T-helper 1 cell (primary cell): ENCODE data around the gene MCC.

ENCODE experiments used
- DNase-seq, 5 donors: peaks; one replicate each; pipeline ENCODE4 v3.0.0-alpha.2; 2012 to 2020

The MCC gene

DNA sequence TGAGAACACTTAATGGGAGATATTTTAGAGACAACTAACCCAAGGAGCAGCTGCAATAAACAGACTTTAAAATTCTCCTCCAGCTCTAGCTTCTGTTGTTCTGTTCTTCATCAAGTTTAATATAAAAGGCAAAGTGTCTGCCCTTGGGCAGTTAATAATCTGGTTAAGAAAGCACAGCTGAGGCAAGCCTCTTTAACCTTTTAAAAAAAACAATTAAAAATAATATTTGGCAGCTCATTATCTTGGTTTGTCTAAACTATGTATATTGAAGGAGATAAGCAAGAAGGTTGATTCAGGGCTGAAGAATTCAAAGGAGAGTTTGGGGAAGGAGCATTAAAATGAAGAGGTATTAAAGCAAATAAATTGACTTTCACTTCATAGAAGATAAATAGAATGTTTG is 128.8 kb downstream of the MCC start:
- no peak for DNase-seq

DNA sequence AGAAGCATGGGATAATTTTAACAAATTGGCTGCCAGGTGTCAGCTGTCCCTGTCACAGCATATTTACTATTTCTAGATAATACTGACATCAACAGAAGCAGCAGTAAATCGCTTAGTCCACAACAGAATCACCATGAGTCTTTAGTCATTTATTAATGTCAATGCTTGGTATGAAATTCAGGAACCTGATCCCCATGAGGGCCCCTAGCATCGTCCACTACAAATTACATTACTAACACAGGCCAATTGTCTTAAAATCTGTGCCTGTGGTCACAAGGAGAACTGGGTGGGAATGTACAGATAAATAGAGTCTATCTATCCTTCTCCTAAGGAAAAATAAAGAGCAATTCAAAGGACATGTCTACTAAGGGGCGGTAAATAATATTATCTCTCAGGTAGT is 129.6 kb downstream of the MCC start:
- no peak for DNase-seq

DNA sequence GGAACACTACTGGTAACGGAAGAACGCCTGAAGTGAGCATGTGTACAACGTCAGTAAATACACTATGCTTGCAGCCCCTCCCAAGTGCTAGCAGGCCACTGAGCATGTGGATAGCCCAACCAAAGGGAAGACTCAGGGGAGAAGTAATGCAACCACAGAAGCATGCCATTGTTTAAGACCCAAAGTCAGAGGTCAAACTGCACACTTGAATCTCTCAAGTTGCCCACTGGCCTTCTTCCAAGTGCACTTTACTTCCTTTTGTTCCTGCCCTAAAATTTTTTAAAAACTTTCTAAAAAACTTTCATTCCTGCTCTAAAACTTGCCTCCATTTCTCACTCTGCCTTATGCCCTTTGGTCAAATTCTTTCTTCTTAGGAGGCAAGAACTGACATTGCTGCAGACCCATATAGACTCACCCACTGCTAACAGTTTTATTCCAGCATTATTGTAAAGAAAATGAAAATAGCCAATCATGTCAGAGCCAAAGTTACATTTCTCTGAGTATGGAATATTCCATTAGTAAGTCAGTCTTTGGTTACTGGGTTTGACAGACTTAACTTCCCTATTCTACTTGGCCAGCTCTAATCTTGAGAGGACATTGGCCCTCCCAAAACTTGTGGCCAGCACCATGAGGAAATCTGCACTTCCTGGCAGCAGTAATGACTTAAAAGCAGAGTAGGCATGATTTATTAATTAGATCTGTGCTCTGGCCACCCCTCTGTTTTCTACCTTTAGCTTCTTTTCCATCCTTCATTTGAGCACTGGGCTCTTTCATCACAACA is 130.4 kb downstream of the MCC start:
- no peak for DNase-seq

DNA sequence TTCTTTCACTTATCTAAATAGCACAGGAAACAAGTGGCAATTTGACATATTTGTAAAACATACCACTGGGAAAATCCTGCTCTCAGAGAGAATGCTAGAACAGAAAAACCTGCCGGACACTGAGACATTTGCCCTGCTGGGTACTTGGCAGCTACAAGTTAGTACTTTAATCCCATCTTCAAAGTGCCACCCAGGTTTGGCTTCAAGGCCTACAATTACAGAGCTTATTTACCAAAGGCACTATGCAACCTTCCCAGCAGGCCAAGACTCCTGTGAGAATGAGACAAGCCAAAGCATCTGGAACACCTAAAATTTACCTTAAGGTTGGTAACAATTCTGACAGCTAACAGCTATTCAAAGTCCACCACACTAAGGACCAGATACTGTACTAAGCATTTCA is 131.8 kb downstream of the MCC start:
- no peak for DNase-seq

DNA sequence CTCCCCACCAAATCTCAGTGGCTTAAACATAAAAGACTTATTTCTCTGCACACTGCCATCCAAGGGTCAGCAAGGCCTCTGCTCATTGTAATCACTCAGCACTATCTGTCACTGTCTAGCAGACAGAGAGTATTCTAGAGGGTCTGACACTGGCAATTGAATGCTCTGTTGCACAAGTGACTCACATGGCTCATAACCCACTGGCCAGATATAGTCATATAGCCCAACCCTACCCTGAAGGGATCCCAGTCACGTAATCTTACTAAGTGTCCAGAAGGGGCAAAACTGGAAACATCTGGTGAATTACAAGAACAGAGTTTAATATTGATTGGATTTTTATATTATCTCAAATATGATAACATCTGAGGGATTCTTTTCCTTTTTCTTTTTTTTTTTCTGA is 134.2 kb downstream of the MCC start:
- DNase-seq = no peak

DNA sequence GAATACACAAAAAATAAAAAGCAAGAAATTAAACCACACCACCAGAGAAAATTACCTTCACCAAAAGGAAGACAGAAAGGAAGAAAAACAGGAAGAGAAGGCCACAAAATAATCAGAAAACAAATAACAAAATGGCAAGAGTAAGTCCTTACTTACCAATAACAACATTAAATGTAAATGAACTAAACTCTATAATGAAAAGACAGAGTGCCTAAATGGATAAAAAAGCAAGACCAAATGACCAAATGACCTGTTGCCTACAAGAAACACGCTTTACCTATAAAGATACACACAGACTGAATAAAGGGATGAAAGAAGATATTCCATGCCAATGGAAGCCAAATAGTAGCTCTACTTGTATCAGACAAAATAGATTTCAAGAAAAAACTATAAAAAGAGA is 140.7 kb downstream of the MCC start:
- DNase-seq = no peak

DNA sequence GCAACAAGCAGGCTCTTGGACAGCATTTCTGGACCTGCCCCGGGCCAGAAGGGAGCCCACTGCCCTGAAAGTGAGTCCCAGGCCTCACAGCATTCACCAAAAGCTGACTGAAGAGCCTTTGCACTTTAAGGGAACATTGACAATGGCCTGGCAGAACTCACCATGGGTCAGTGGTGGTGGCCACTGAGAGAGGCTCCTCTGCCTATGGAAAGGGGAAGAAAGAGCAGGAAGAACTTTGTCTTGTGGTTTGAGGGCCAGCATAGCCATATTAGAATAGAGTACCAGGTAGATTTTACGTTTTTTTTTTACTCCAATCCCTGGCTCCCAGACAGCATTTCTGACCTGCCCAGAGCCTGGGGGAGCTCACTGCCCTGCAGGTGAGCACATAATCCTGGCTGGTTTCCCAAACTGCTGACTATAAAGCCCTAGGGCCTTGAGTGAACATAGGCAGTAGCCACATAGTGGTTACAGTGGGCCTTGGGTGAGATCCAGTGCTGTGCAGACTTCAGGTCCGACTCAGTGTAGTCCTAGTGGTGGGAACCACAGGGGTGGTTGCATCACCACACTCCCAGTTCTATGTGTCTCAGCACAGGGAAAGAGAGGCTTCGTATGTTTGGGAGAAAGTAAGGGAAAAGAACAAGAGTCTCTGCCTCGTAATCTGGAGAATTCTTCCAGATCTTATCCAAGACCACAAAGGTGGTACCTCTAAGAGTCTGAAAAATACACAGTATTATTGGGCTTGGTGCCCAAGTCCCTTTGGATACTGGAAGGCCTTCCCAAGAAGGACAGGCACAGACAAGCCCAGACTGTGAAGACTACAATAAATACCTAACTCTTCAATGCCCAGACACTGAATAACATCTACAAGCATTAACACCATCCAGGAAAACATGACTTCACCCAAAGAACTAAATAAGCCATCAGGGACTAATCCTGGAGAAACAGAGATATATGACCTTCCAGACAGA is 143.0 kb downstream of the MCC start:
- DNase-seq = no peak

DNA sequence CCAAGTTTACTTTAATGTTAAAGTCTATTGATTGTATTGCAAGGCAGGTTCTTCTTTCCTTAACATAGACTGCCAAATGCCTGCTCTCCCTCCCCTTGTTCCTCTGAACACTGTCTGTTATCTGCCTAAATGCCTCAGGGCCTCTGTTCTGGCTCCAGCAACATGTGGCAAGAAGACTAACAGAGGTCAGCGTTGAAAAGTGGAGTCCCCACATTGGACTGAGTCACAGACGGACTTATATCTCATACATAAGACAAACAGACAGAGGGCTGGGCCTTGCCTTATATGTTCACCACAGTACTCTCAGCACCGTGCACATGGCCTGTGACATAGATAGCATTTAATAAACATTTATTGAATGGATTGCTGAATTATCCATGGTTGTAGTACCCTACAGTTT is 144.9 kb downstream of the MCC start:
- DNase-seq = no peak

DNA sequence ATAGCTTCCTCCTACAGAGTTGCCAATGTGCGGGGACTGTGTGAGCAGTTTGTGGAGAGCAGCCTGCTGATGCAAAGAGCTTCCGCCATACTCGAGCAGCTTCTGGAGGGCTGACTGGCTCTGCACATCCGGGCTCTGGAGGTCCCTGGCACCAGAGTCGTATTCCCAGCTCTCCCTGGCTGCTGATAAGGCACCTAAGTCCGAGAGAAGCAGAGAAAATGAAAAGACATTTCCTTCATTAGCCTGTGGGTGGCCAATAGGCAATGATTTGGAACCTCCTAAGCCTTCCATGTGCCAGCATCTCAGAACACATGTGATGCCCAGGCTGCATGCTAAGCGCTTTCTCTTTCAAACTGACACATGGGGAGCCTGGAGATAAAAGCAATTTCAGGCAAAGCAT is 147.7 kb downstream of the MCC start:
- DNase-seq = no peak

DNA sequence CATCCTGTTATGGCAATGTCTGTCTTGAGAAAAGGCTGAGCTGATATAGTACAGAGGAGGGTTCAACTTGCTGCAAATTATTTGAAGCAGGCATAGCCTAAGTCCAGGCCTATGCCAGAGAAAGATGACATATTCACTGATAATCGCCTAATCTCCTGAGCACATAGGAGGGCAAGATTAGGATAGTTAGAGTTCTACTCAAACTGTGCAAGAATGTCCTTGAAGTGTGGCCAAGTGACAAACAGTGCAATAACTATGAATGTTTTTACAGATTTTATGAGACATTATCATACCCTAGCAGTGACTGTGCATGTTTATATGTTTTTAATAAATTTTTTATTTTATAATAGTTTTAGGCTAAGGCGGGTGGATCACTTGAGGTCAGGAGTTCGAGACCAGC is 149.6 kb downstream of the MCC start:
- DNase-seq = no peak

DNA sequence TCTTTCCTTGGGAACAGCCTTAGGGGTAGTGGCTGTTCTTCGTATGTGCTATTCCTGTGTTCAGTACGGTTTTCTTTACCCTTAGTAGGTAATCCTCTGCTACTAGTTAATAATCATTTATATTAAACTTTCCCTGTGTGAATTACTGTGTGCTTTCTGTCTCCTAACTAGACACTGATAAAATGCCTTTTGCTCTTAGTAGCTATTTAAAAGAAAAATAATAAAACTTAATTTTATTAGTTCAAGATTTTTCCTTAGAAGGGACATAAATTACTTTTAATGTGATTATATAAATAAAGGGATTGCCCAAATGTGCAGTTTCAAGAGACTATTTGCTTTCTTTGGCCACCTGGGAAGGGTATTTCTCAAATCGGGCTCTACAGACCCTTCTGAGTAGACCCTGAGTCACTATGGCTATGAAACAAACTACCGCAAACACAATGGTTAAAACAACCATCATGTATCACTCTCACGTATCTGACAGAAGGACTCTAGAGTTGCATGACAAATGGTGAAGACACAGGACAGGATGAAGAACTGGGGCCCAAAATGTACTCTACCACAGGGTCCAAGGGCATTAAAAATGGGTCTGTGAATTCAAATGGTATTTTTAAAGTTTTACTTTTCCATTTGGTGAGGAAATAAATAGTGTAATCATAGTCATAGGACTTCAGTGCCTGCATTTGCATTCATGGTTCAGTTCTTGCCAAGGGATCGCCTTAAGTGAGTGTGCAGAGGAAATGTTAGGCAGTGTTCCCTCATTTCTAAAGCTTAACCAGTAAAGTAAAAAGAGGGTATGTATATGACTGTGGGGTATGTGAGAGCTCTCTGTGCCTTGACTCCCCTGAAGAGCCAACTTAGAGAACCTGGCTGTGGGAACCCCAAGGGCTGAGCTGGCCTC is 150.5 kb downstream of the MCC start:
- no peak for DNase-seq

DNA sequence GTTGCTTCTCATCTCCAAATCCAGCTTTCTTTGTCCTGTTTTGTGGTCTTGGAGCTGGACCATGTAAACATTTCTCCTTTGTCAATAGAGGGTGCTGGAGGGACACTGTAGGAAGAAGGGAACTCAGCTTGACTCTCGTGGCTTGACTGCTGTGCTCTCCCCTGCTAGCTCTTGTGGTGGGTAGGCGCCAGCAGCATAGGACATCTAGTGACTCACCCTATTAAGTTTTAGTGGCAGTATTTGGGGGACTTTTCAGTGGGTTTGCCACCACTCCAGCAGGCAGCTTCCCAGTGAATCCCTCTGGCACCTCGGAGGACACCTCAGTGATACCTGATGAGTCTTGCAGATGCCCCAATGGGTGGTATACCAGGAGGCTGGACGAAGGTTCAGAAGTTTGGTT is 151.3 kb downstream of the MCC start:
- peak in 1 of 5 donors; percentile 40 for DNase-seq

DNA sequence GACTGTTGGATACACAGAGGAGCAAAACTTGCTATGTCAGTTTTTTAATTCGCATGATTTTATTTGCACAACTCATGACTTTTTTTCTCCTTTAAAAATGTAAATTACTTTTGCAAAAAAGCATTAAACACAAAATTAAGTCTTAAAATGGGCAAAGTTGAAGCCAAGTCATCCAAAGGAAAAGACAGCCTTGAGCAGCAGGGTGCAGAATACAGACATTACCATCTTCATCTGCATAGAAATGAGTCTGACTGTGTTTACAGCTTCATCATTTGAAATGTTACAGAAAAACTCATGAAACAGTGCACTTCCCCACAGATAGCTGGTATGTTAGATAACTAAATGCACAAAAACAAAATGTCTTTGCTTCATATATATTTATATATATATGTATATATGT is 154.8 kb downstream of the MCC start:
- DNase-seq = no peak

DNA sequence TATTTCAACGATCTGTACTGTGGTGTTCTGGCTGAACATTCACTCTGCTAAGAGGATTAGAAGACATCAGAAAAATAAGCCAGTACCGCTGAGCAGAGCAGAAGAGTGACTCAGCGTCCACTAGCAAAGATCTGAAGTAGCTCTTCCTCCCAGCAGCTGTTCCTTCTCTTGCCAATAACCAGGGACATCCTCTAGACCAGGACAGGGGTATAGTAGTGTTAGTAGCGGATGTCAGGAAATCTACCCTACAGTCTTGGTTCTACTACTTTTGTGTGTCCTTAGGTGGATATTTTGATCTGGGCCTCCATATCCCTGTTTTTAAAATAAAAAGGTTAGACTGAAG is 157.1 kb downstream of the MCC start:
- no peak for DNase-seq

DNA sequence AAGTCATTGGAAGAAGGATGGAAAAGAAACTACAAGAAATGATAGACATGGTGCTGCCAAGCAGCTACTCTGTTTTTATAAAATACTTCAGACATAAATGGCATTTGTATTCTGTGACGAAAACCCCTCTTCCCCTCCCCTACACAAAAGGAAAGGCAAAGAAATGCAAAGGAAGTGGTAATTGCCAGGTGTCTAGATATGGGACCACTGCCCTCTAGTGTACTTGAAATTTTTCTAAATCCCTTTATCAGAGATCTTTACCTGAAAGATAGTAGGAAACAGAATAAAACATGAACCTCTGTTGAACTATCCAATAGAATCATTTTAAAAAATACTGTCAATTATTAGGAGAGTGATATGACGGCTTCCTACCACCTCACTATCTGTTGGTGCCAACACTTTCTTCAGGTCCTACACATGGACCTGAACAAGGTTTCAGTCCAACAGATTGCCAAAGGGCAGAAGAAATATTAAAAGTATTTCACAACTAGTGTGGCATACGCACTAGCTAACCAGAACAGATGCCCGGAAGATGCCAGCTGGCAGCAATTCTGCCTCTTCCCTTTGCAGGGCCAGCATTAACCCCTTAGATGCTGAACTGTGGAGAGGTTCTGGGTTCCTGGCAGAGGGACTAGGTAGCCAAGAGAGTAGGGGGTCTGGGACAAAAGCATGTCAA is 157.6 kb downstream of the MCC start:
- peak in 2 of 5 donors; percentile 8 to 44 for DNase-seq

DNA sequence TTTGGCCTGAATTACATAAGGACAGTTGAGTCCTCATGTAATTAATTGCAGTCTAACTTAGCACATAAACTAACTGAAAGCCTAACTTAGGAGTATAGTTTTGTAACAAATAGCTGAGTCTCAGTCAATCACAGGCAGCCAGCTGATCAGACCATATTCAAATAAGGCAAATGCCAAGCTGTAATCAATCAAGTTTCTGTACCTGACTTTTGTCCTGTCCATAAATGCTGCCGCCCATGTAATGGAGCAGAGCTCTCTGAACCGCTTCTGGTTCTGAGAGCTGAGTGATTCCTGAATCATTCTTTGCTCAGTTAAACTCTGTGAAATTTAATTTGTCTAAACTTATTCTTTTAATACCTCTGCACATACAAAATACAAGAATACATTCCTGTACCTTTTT is 158.3 kb downstream of the MCC start:
- no peak for DNase-seq

DNA sequence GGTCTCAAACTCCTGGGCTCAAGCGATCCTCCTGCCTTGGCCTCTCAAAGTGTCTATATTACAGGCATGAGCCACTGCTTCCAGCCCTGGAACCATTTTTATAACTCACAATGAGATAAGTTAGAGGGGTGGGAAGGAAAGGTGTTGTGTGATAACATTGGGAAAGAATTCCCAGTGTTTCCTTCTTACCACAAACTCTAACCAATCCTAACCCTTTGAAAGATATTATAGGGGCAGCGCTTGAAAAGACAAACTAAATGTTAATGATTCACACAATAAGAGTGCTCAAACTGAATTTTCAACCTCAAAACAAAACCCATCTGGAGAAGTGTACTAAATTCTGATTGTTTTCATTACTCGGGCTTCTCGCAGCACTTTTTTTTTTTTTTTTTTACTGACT is 163.2 kb downstream of the MCC start:
- no peak for DNase-seq

DNA sequence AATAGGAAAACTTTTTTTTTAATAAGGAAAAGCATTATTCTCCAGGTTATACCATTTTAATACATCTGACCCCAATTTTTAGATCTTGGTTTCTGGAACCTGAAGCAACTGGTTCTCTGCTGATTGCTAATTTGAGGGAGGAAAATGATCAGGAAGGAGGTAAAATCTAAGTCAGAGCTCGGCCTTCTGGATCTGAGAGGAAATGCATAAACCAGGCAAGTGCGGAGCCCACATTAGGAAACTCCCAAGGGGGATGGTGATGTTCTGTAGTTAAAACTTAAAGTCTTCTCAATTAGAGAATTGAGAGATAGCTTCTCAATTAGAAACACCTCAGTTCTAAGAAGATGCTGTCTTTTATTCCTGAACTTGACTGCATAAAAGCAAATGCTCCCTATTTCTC is 167.0 kb downstream of the MCC start:
- DNase-seq = no peak

DNA sequence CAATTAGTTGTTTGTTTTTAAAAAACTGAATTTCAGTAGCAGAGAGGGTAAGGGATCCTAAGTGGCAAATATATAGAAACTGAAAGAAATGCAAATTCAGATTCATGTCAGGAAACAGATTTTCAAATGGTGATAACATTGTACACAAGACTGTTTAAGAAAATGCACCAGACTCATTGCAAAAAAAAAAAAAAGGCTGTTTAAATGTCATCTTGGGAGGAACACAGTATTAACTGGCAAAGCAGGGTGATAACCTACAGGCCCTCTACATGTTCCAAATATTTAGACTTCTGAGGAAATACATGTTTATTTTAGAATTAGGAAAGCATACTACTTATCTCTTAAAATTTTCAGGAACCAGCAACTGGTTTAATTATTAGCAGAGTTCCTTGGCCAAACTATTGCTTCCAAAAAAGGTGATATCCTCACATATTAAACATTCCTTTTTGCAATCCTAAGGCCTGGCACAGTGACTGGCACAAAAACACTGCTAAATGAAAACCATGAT is 167.9 kb downstream of the MCC start:
- no peak for DNase-seq

DNA sequence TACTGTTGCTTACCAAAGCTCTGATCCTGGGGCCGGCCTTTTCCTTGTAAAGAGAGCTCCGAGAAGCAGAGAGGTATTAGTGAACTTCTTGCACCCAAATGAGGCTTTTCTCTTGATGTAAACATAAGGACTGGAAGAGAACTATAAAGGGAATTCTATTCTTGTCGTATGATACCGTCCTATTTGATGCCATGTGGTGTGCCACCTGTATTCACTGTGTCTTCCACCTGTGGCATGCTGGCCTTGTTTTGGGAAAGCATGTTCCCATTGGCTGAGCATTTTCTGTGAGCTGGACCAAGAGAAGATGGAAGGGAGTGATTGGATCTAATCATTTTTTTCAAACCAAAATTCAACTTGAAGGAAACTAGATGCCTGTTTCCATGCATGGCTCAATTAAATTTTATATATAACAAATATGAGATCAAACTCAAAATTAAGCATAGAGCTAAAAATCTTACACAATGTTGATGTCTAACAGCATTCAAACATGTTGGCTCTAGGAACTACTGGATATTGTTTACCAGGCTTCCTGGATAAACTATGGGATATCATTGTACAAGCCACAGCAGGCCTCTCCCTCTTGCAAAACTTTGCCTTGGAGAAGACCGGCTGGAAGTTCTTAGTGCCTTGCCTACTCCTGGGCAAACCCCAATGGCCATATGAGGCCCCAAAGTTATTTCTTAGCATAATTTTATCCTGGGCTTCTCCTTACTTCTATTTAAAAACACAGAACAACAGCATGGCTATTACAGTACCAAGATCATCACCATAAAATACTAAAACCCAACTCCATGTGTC is 168.8 kb downstream of the MCC start:
- DNase-seq = no peak

DNA sequence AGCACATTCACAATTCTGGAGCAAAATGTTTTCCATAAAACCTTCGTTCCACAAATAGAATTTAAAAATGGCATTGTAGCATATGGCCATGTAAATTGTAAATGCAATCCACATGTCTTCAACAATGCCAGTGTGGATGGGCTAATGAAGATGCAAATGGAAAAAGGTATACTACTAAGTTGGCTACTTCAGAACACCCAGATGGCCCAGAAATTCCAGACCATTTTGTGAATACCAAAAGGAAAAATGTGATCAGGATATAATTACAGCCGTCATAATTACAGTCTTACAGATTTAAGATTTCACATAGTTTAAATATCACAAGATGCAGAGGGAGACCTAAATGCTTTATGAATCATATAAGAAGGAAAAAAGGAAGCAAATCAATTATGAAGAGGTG is 170.6 kb downstream of the MCC start:
- DNase-seq = no peak
